Measurements from ENCODE around the gene PIP4K2A.

- TF ChIP-seq POLR2A (IDR thresholded peaks at IDR 0.05) = no peak
- TF ChIP-seq CTCF (IDR thresholded peaks at IDR 0.05) = no peak
Observed at GRCh38 chr10:22560096-22560912, 154.1 kb downstream of the PIP4K2A start.

Measured in breast epithelium (tissue), 3 donors.